Measurements from ENCODE around the gene SLC24A4.

DNA sequence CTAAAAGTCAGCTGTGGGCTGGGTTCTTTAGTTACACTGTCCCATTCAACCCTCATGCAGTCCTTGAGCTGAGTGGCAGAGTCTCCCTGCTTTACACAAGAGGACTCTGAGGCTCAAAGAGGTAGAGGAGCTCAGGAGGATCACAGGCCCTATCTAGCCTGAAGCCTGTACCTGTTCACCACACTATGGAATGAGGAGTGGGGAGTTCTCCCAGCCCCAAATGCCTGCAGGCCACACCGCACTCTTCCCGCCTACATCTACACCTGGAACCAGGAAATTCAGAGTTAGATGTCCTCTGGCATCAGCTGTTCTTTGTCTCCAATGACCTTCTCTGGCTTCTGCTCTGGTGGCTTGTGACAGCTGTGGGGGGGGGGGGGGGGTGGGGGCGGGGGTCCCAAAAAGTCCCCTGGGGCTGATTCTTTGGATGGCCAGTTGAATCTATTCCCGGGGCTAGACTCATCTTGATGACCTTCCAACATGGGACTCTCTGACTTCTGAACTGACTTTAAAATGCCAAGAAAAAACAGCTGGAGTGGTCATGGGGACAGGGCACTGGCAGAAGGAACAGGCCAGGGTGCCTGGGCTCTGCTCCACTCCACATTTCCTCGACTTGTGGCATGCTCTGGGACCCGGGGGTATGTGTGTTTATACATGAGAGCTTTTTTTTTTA lies 221.2 kb downstream of the SLC24A4 start:
- TF ChIP-seq POLR2A (IDR thresholded peaks at IDR 0.05; ENCODE audit: low read depth, low read length): no peak
- no peak for TF ChIP-seq POU2F2 (IDR thresholded peaks at IDR 0.05; ENCODE audit: low read depth, low read length)
- no peak for TF ChIP-seq TAF1 (IDR thresholded peaks at IDR 0.05; ENCODE audit: low read depth, low read length)
- no peak for TF ChIP-seq POLR2AphosphoS5 (IDR thresholded peaks at IDR 0.05; ENCODE audit: low read depth, low read length)
- no peak for TF ChIP-seq SPI1 (IDR thresholded peaks at IDR 0.05; ENCODE audit: low read depth, low read length)
- no peak for TF ChIP-seq PAX5 (IDR thresholded peaks at IDR 0.05; ENCODE audit: insufficient read depth, low read length, severe bottlenecking)
